Rectal smooth muscle tissue (tissue), 1 donor: Measurements from ENCODE around the gene TYR.
"Not testable (repeated sequence)": the region's sequence is repeated elsewhere in the genome, so short reads cannot be mapped to it uniquely, and the experiment has no call there.

Experiments
- H3K27ac ChIP-seq: one replicate; pipeline ENCODE4 v1.7.0; 2013; ENCODE audit warnings: low read depth, low read length, inconsistent platforms
- H3K27me3 ChIP-seq: one replicate; pipeline ENCODE4 v1.7.0; 2013; ENCODE audit warnings: low read length; ENCODE audit not compliant: control insufficient read depth, insufficient read depth
- H3K36me3 ChIP-seq: one replicate; pipeline ENCODE4 v1.7.0; 2013; ENCODE audit warnings: low read length; ENCODE audit not compliant: control insufficient read depth, insufficient read depth
- H3K4me1 ChIP-seq: one replicate; pipeline ENCODE4 v1.7.0; 2013; ENCODE audit warnings: low read length; ENCODE audit not compliant: control insufficient read depth, insufficient read depth
- H3K4me3 ChIP-seq: one replicate; pipeline ENCODE4 v1.7.0; 2013; ENCODE audit warnings: low read length
- H3K9ac ChIP-seq: one replicate; pipeline ENCODE4 v1.7.0; 2013; ENCODE audit warnings: low read length

Gene TYR

DNA sequence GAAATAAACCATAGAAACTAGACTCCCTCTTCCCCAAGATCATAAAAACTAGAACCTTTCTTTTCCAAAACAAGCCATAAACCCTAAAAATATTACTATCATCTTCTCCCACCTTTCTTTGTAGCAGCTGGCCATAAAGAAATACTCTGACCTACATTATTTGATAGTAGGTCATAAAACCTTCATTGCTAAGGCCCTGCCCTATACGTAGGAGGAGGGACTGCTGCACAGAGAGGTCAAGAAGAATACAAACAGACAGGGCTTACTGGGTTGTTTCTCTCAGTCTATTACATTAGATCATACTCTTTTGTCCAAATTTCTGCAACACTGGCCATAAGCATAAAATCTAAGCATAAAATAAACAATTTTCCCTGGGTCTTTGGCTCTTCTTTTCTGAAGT lies 101.5 kb downstream of the TYR start:
- H3K9ac ChIP-seq: no peak overlapping the region
- H3K4me1 ChIP-seq: no peaks in the 10 kb centered on the region
- H3K27me3 ChIP-seq: no peaks in the 10 kb centered on the region
- no peak overlapping the region for H3K27ac ChIP-seq
- no peaks in the 10 kb centered on the region for H3K36me3 ChIP-seq
- no peak overlapping the region for H3K4me3 ChIP-seq

DNA sequence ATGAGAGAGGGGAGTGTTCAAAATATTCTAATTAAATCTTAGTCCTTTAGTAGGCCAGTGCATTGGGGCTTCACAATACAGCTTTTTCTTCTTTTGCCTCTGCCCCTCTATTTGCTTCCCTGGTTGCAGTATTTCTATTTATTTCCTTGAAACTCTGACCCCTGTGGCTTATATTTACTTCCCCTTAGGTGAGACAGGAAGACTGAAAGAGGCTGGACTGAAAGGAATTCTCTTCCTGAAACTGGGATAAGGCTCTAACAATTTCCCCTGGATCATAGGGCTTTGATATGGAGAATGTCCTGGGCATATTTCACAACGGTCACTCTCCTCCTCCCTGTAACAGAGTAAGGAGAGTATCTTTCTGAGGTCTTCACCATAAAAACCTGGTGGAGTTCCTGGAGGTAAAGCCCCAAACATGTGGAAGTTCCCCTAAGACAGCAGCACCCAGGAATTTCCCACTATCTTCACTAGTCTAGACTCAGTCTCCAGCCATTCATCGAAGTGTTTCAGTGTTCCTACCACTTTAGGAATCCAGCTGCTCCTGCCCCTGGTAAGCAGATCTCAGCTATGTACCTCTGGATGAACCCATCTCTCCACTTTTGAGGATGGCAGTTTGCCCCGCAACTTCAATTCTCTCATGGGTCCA lies 103.5 kb downstream of the TYR start:
- not testable (repeated sequence) for H3K4me3 ChIP-seq, H3K9ac ChIP-seq, H3K27me3 ChIP-seq, H3K4me1 ChIP-seq, H3K36me3 ChIP-seq, H3K27ac ChIP-seq

DNA sequence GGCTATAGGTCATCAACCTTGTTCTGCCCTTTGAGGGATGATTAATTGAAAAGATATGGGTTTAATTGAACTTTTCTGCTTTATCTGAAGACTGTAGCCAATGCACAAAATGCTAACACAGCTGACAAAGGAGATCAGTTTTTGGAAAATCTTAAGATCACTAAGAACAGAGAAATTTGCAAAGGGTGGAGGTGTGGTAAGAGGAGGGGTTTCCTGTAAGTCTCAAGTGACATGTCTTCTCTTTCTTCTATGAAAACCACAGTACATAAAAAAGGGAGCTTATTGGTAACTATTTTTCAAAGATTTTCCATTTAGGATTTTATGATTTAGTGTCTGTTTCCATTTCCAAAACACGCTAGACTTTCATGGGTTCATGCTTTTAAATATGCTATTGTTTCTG lies 108.9 kb downstream of the TYR start:
- H3K9ac ChIP-seq, H3K4me3 ChIP-seq, H3K27ac ChIP-seq, H3K27me3 ChIP-seq, H3K4me1 ChIP-seq, H3K36me3 ChIP-seq: not testable (repeated sequence)

DNA sequence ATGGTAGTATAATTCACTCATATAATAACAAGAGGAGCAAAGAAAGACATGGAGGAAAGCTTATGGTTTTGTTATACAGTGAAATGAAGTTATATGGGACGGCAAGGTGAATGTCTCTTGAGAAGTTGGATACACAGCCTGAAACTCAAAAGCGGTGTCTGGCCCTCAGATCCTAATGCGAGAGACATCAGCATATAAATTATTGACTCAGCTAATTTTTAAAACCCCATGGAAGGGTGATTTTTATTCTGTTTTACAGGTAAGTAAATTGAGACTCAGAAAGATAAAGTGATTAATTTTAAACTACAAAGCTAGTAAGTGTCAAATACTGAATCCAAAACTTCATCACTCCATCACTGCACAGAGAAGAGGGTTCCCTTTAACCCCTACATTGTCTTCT lies 110.3 kb downstream of the TYR start:
- not testable (repeated sequence) for H3K36me3 ChIP-seq, H3K4me3 ChIP-seq, H3K27me3 ChIP-seq, H3K4me1 ChIP-seq, H3K9ac ChIP-seq, H3K27ac ChIP-seq

DNA sequence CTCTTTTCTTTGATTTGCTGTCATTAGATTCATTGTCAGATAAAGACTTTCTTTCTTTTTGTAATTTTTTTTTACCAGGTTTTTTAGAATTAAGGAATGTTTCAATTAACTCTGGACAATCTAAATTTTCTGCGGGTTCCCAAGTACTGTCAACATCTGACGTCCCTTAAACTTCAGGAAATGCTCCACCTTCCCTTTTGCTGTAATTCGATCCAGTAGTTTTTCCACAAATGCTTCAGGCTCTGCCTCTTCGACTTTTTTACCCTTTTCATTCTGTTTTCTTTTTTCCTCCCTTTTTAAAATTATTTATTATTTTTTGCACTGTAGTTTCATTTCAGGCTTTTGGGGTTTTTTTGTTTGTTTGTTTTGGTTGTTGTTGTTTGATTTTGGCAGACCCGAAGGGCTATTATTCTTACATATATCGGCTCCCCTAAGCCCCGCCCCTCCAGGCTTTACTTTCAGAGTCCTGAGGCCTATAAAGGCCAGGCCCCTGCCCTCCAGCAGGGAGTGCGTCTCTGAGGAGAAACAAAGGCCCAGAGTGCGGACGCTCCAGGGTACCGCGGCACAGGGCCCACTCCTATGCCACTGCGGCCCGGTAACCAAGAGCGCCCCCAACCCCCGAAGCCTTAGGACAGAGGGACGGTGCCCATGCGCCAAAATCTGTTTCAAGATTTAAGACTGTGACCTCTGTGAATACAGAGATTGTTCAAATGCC lies 116.4 kb downstream of the TYR start:
- Histone ChIP-seq H3K36me3 (no peaks in the 10 kb centered on the region), H3K4me1 (no peaks in the 10 kb centered on the region), H3K4me3 (no peak overlapping the region), H3K27ac (no peak overlapping the region), H3K9ac (no peak overlapping the region), H3K27me3 (no peaks in the 10 kb centered on the region)

DNA sequence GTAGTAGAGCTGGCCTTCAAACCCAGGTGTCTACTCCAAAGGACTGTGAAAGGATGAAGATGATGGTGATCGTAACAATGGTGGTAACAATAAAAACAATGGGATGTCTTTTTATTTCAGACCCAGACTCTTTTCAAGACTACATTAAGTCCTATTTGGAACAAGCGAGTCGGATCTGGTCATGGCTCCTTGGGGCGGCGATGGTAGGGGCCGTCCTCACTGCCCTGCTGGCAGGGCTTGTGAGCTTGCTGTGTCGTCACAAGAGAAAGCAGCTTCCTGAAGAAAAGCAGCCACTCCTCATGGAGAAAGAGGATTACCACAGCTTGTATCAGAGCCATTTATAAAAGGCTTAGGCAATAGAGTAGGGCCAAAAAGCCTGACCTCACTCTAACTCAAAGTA lies 117.3 kb downstream of the TYR start:
- H3K9ac ChIP-seq, H3K4me3 ChIP-seq, H3K27me3 ChIP-seq, H3K36me3 ChIP-seq, H3K4me1 ChIP-seq, H3K27ac ChIP-seq: not testable (repeated sequence)

DNA sequence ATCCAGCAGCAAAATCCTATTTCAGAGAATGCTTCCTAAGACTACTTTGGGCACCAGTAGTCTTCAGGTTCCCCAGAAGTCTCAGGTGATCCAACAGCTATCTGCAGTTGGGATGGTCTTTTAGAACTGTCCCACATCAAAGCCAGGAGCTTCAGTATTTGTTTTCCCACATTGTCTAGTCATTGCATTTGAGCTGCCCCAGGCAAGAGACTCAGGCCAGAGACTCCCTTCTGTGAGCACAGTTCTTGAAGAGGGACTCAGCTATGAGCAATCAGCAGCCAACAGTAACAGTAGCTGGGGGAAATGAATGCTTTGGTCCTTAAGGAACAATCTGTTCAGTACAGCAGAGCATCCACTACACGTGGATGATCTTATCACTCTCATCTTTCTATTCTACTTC lies 125.4 kb downstream of the TYR start:
- H3K27ac ChIP-seq, H3K4me1 ChIP-seq, H3K36me3 ChIP-seq, H3K4me3 ChIP-seq, H3K9ac ChIP-seq, H3K27me3 ChIP-seq: not testable (repeated sequence)

DNA sequence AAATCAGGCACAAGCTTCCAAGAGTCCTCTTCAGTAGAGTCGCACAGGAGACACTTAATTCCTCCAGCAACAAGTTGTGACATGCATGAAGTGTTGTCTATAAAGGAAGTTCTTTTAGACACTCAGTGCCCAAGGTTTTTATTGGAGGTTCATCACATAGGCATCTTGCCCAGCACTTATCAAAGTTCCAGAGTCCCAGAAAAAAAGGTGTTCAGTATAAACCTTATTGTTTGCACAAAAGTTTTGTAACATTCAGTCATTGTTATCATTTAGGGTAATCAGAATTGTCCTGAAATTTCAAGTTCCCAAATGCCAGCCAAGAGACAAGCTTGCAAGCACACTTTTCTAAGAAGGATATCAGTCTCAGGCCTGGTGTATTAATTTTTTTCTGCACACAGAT lies 130.6 kb downstream of the TYR start:
- not testable (repeated sequence) for H3K4me1 ChIP-seq, H3K4me3 ChIP-seq, H3K27me3 ChIP-seq, H3K36me3 ChIP-seq, H3K27ac ChIP-seq, H3K9ac ChIP-seq

DNA sequence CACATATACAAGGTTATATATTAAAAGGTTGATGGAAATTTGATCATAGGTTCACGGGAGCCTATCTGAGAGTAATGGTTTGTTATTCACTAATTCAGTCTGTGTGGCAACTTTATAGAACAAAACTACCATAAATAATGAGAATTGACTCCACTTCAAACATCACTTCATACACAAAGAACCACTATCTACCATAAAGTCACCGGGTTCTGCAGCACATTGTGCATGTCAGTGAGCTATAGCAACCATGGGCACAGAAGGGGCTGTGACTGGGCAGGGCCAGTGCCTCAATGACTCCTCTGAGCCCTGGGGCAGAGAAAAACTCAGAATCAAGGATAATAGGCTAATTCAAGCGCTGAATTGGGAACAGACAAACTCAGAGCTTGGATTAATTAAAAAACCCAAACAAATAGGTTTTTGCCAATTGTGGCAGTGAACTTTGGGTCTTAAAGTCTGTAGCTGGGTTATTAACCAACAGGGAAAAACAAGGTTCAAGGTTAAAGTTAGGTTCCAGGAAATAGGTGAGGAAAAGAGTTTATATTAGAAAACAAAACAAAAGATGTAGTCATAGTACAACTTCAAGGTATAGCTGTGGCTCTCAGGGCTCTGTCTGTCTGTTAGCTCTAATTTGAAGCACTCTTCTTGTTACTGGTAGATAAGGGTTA lies 131.8 kb downstream of the TYR start:
- not testable (repeated sequence) for H3K4me1 ChIP-seq, H3K36me3 ChIP-seq, H3K27me3 ChIP-seq, H3K27ac ChIP-seq, H3K9ac ChIP-seq, H3K4me3 ChIP-seq

DNA sequence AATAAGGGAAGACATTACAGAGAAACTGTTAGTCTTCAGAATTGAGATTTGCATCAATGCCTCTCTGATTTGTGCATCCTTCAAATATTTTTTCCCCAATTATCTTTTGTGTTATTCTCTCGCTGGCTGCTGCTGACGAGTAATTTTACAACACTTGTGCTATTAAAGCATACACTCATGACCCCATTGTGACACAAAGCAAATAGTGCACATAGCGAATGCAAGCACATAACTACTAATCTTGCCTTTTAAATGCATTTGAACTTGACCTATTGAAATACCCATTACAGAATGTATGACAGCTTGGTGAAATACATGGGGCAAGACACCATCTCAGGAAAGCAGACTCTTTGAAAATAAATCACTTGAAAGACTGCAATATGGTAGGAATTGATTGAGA lies 132.9 kb downstream of the TYR start:
- H3K27me3 ChIP-seq, H3K9ac ChIP-seq, H3K4me3 ChIP-seq, H3K36me3 ChIP-seq, H3K4me1 ChIP-seq, H3K27ac ChIP-seq: not testable (repeated sequence)

DNA sequence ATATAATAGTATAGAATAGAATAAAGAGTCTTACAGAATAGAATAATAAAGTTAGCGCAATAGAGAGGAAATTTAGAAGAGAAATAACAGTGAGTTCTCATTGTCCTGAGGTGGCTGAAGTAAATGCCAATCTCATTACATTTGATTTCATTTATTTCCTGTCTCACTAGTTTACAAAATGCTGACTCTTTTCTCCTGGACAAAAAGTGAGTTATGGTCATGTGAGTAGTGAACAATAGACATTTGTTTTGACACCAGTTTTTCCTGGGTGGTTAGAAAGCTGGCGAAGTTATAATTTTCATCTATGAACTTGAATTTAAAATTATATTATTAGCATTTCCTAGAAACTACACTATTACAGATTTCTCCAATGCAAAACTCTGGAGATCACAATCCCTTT lies 143.7 kb downstream of the TYR start:
- H3K36me3 ChIP-seq: no peaks in the 10 kb centered on the region
- no peaks in the 10 kb centered on the region for H3K27me3 ChIP-seq
- no peak overlapping the region for H3K9ac ChIP-seq
- H3K27ac ChIP-seq: no peak overlapping the region
- H3K4me1 ChIP-seq: no peaks in the 10 kb centered on the region
- no peak overlapping the region for H3K4me3 ChIP-seq

DNA sequence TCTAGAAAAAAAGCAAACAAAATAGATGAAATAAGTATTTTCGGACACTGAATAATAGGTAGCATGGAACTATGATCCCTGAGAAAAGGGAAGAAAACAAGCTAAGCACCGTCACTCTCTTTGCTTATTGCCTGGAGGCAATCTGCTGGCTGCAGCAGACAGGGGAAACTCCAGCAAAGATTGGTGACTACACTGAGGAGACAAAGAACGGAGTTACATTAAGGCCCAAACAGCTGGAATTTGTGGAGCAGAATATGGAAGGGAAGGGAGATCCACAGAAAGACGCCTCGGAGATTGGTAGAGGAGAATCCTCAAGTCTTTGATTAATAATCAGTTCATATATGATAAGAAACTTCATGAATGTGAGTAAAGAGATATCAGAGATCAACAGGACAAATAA lies 150.2 kb downstream of the TYR start:
- H3K36me3 ChIP-seq: no peaks in the 10 kb centered on the region
- no peaks in the 10 kb centered on the region for H3K4me1 ChIP-seq
- H3K9ac ChIP-seq: no peak overlapping the region
- no peak overlapping the region for H3K4me3 ChIP-seq
- no peaks in the 10 kb centered on the region for H3K27me3 ChIP-seq
- H3K27ac ChIP-seq: no peak overlapping the region

DNA sequence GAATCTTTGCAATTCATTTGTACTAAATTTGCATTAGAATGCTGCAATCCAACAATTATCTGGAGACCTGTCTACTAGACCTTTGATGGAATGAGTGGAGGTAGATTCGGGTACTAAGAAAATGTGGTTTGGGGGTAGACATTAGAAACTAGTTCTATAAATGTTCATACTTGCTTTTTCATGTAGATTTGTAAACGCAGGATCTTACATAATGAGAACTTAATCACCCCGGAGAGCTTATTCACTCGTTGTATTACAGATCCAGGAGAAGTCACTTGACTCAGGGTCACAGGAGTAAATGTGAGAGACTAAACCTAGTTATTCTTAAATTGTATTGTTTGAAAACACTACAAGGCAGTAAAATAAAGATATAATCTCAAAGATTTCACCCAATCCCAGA lies 154.3 kb downstream of the TYR start:
- not testable (repeated sequence) for H3K27me3 ChIP-seq, H3K4me3 ChIP-seq, H3K9ac ChIP-seq, H3K4me1 ChIP-seq, H3K36me3 ChIP-seq, H3K27ac ChIP-seq
